Stimulated activated CD8-positive, alpha-beta memory T cell treated with anti-CD3 and anti-CD28 coated beads, Interleukin-12 subunit alpha, Interleukin-12 subunit beta, amount 100 ng/mL, for 24 hours (primary cell): ENCODE measurements around the gene CYP19A1.
"Not testable (repeated sequence)": the region's sequence is repeated elsewhere in the genome, so short reads cannot be mapped to it uniquely, and the experiment has no call there.

Source experiments
- DNase-seq: peaks from one replicate; pipeline ENCODE4 v3.0.0-alpha.2; 2020; ENCODE audit errors: extremely low read depth

CYP19A1 gene

DNA sequence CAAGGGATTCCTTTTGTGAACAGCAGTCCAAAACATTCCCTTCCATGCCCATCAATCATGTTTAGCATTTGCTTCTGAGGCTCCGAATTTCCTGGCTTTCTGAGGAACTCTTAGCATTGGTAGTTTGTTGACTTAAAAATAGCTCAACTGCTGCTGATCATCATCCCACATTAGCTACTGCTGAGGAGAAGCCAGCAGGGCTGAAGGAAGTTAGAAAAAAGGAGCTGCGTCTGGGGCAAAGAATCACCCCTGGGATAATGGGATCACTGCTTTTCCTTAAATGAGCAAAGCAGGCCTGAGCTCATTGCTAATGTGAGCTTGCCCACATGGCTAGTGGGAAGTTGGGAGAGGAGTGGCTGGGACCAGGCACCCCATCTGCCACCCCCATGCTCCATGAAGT is 39.8 kb downstream of the CYP19A1 start:
- no peak for DNase-seq

DNA sequence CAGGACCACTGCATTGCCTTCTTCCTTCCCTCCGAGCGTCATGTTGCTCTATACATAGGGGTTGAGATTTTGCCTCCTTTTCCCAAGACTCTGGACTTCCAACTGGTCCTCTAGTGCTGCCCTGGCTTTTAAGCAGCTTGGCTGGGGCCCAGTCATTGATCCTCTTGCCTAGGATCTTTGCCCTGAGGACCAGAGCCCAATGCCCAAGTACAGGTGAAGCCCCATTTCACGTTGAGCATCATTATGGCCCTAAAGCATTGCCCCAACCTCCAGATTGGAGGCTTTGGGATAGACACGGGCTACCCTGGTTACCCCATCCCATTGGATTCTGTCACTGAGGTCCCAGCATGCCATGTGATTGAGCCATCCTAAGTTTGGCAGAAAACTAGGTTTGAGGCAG is 47.7 kb downstream of the CYP19A1 start:
- DNase-seq, result no peak

GRCh38 chr15:51289290-51289689 is 49.1 kb downstream of the CYP19A1 start:
- no peak for DNase-seq

DNA sequence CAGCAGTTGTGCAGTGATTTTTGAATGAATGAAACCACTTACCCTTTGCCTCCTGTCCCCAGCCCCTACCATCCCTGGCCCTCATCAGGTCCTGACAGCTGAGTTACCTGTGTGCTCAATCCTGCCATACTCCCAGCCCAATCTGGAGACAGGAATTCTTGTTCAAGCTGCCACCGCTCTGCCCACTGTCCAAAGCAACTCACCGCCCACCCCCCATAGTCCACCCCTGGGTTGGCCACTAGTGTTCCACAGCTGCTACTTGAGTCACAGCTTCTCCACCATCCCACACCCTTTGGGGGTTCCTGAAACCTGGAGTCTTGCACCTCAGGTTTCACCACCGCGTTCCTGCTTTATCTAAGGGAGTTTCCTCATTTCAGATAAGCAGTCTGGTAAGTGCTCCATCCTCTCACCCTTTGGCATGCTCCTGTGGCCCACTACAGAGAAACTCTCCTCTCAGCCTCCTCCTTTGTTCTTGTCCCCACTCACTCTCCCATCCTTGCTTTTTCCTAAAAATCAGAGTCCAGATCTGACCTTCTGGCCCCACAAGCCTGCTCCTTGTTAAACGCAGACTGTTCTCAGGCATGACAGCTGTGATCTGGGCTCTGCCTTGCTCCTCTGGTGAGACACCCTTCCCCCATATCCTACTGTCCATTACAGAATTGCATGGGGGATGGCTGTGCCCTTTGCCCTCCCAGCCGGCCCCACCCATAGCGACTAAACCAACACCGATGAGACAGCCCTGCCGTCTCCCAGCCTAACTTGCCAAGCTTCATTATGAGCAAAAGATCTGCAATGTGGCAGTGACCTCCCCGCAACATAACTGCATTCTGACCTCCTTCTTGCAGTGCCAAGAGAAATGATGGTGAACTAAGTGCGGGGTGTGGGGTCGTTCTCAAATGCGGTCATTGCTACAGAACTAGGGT is 50.0 kb downstream of the CYP19A1 start:
- no peak for DNase-seq

DNA sequence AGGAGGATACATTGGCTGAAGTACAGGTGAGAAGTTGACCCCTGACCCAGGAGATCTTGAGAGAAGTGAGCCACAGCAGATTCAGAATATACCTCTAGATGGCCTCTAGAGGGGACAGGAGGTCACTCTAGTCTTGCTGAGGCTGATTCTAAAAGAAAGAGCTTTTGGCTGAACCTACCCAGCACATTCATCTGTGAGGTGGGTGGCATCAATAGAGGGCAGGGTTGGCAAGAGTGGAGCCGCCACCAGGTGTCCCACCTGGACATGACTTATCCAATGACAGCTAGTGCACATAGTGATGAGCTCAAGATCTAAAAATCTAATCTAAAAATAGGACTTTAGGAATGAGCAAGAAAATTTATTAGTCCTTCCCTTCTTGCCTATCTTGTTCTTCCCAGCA is 51.6 kb downstream of the CYP19A1 start:
- no peak for DNase-seq

DNA sequence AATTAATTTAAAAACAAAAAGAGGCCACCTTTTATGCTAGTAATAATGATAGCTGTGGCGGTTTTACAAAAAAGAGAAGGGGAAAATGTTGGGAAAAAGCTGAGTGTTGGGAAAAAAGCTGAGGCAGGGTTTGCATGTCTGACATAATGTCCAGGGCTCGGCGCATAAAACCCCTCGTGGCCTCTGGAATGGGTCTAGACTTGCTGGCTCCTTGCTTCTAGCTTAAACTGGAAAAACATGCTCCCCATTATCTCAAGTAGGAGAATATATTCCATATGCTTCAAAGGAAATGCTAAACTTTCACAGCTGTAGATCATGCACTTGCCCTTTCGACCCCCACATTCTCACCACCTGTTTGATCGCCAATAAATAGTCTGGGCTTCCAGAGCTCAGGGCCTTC is 53.0 kb downstream of the CYP19A1 start:
- no peak for DNase-seq

GRCh38 chr15:51284871-51285270 is 53.5 kb downstream of the CYP19A1 start:
- no peak for DNase-seq

DNA sequence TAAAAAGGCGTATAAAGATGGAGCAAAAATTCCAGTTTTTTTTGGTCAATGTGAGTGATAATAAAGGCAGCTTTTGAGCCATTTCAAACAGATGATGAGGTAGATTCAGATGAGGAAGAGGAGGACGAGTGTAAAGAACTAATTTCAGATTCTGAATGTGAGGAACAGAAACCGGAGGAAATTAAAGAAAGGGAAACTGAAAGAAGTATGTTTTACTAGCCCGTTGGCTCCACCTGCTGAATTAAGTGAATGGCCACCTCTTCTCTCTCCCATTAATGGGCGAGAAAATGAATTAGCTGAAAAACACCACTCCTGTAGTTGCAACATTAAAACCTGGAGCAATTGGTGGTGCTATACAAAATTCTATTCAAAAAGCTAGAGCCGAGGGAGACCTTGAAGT is 55.4 kb downstream of the CYP19A1 start:
- no peak for DNase-seq

- DNase-seq, result not testable (repeated sequence)
Measured at GRCh38 chr15:51282241-51282640, 56.2 kb downstream of the CYP19A1 start.

- no peak for DNase-seq
Measured at GRCh38 chr15:51281368-51281967, 56.9 kb downstream of the CYP19A1 start.

GRCh38 chr15:51280838-51281237 is 57.6 kb downstream of the CYP19A1 start:
- no peak for DNase-seq

DNA sequence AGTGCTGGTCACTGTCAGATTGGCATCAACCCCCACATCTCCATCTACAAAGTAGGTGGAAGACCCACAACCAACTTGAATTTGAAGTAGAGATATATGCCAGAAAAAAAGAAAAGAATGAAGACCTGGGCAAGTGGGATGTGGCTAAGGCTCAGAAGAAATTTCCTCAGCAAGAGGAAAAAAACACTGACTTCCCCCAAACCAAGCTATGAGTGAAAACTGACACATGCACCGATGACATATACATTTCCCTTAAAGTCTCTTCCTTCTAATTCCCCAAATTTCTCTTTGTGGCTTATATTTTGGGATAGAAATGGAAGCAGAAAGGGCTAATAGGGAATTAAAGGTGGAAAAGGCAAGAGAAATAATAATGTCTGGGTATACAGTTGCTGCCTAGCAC is 59.0 kb downstream of the CYP19A1 start:
- DNase-seq, result no peak

DNA sequence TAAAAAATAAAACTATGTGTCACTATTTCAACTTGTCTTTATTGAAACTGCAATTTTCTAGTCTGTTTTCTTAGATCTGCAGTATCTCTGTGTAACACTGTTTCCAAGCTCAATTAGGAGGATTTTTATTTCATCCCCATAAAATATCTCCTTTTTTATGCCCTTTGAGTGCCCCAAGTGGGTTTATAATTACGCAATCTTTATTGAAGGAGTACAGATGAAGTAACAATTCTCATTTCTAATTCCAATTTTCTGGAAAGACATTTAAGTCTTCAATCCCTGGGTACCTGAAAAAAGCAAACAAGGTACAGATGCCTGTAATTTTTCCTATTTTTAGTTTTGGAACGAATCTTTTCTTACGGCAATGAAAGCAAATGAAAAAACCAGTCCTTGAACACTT is 61.3 kb downstream of the CYP19A1 start:
- no peak for DNase-seq

GRCh38 chr15:51274956-51275355 is 63.4 kb downstream of the CYP19A1 start:
- no peak for DNase-seq

- DNase-seq, result no peak
Measured at GRCh38 chr15:51270706-51271105, 67.7 kb downstream of the CYP19A1 start.

- no peak for DNase-seq
Measured at GRCh38 chr15:51269496-51269895, 68.9 kb downstream of the CYP19A1 start.

DNA sequence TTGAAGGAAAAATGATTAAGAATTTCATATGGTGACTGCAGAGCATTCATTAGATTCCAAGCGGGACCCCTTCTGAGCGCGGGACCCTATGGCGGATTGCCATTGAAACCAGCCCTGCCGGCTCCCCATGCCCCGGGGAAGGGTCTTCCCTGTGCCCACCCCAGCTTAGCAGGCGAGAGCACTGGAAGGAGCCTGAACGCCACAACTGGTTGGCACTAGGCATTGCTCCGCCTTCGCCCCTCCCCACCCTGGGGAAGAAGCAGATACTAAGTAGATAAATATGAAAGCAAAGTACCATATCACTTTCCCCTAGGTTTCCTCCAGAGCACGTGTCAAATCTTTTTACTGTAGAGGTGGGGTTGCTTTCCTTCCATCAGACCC is 70.7 kb downstream of the CYP19A1 start:
- DNase-seq, result no peak

DNA sequence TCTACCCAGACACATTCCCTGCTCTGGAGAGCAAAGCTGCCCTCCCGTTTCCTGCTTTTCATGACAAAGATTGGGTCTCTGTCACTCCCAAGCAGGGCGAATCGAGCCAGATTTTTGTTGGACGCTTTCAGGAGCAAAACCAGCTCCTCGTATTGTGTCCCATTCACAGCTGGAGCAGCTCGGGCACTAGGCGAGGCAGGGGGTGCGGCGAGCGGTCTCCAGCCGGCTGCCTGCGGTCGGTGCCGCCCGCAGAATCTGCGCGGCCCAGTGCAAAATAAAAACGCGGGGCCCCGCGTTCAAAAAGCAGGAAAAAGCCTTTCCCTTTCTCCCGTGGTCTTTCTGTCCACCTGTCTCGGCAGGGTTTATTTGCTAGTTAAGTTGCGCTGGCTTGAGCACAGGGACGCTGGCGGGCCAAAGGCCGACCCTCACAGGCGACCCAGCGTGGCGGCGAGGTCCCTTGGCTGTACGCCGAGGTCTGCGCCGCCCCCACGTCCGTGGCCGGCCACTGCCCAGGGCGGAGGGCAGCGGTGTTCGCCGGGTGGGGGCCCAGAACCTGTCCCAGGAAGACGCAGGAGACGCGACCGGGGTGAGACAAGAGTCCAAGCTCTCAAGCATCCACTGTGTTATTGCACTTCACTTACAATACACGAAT is 71.2 kb downstream of the CYP19A1 start:
- DNase-seq, result no peak

DNA sequence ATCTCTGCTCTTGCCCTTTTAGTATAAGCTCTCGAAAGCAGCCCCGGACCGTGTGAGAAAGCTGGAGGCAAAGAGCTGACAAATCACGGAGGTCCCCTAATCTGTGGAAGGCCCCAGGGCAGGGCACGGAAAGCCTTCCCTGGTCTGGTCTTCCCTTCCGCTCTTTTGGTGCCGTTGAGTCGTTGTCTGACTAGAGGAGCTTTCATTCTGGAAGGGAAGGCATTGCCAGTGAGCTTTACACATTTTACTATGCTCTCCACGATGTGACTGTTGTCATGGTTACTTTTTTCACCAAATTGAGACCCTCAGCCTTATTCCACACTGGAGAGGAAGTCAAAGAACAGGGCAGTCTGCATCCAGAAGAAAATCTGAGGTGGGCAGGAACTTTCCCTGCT is 71.7 kb downstream of the CYP19A1 start:
- DNase-seq, result no peak

DNA sequence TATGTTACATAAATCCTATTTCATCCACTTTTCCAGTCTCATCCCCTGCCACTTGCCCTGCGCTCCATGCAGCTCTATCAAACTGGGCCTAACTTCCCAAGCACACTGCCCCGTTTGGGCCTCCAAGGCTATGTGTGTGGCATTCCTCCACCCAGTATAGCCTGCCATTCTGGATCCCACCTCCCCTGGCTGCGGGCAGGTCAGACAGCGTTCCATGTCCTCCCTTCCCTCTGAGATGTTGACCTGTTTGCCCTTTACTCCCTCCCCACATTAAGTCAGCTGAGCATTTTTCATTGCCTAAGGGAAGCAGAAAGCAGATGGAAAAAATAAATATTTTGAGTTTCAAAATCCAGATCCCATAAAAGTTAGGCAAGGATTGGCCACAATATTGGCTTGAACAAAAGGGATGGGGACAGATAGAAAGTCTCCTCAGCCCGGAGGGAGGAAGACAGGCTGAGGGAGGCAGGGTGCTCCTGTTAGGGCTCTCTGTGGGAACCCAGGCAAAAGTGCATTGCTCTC is 73.3 kb downstream of the CYP19A1 start:
- no peak for DNase-seq

DNA sequence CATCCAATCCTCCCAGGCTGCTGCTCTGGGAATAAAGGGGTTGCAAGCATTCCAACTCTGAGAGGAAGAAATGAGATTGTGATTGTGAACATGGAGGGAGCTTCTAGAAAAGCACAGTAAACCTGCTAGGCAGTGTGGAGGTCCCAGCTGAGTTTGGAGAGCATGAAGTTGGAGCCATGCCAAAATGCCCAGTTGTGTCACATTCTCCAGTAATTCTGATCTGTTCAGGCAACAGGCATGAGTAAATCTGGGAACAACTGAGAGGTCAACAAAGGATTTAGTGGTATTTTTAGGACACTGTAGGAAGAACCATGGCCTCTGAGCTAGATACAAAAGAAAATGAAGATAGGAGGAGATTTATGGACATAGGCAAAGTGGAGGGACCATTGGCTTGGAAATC is 74.7 kb downstream of the CYP19A1 start:
- no peak for DNase-seq

DNA sequence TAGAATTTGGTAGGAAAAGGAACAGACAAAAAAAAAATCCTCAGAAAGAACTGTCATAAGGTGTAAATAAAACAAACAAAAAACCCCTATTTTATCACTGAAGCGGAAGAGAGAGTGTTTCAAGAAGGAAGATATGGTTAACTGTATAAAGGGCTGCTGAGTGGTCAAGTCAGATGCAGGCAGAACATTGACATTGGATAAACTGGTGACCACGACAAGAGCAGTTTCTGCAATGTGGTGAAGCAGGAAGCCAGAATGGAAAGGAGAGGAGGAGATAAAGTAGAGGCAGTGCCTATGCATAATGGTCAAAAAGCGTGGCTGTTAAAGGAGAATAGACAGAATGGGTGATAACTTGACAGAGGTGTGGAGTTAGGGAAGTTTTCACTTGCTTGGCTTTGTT is 75.3 kb downstream of the CYP19A1 start:
- no peak for DNase-seq

DNA sequence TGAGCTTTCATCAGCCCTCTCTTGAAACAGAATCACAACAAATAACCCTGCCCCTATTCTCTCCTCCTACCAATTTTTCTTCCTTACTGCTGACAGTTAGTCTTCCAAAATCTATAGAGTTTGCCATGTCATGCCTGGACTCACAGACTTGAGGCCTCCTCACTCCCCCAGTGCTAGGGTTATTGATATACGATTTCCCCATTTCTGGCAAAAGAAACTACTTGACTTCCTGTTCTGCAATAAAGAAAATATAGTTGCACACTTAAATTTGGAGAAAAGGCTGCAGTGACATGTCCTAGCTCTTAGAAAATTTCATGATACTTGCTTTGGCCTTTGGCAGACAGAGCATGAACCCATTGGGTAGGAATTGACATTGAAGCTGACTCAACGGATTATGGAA is 75.9 kb downstream of the CYP19A1 start:
- DNase-seq, result no peak
